ENCODE results near the gene PADI1. TPM values are rescaled to one million over a fixed set of nuclear protein-coding genes. Genes with fewer than 3 reads are reported as not detected.

PADI1 gene
- polyA plus RNA-seq, 1 donor from 2014 or later, result 0.66 TPM

DNA sequence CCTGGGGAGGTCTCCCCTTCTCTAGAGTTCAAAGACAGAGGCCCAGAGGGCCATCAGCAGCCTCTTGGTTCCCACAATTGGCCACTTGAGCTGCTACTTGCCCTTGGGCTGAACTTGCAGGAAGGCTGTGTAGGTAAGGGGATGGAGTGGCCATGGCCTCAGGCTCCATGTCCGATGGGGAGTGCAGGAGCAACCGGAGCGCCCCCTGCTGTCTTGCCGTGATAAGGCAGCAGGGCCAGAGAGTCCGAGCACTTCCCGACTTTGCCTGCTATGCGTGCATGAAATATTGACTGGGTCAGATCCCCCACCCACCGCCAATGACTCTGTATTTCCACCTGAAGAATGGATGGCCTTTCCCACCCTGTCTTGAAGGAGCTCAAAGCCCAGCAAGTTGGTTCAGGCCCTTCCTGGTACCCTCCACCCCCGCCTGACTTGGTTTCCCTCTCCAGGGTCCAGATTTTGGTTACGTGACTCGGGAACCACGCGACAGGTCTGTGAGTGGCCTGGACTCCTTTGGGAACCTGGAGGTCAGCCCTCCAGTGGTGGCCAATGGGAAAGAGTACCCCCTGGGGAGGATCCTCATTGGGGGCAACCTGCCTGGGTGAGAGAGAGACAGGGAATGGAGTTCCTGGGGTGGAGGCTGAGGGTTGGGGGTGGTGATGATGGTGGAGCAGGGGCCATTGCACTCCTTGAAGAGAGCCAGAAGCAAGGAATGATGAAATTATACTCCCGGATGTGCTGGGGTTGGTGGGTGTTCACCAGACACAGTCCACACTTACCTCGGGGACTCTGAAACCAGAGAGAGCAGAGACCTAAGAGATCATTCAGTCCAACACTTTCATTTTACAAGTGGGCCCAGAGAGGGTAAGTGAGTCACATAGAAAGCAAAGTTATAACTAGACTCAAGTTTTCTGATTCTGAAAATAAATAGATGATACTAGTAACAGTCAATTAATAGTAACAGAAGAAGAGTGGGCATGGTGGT, 69.5 kb downstream of the PADI1 start:
- Histone ChIP-seq H3K4me2 (ENCODE audit: low read length) (no peak overlapping the region), H3K27ac (ENCODE audit: low read length) (no peak overlapping the region), H3K9me2 (ENCODE audit: insufficient read depth, low read length) (no peaks in the 10 kb centered on the region), H3K27me3 (ENCODE audit: insufficient read depth, low read depth, low read length) (no peaks in the 10 kb centered on the region), H3K36me3 (ENCODE audit: insufficient read depth, low read length) (no peaks in the 10 kb centered on the region), H3K9ac (ENCODE audit: low read length) (no peak overlapping the region), H2AFZ (ENCODE audit: low read depth, low read length) (no peak overlapping the region), H3K79me2 (replicated peaks; ENCODE audit: insufficient read depth, low read length) (no peaks in the 10 kb centered on the region), H3F3A (ENCODE audit: insufficient read depth, low read length, poor library complexity, severe bottlenecking) (no peaks in the 10 kb centered on the region), H3K4me3 (ENCODE audit: low read length) (no peak overlapping the region), H3K9me3 (ENCODE audit: low read length) (no peaks in the 10 kb centered on the region), H4K20me1 (ENCODE audit: insufficient read depth) (no peaks in the 10 kb centered on the region)
- TF ChIP-seq, protein P1, sequence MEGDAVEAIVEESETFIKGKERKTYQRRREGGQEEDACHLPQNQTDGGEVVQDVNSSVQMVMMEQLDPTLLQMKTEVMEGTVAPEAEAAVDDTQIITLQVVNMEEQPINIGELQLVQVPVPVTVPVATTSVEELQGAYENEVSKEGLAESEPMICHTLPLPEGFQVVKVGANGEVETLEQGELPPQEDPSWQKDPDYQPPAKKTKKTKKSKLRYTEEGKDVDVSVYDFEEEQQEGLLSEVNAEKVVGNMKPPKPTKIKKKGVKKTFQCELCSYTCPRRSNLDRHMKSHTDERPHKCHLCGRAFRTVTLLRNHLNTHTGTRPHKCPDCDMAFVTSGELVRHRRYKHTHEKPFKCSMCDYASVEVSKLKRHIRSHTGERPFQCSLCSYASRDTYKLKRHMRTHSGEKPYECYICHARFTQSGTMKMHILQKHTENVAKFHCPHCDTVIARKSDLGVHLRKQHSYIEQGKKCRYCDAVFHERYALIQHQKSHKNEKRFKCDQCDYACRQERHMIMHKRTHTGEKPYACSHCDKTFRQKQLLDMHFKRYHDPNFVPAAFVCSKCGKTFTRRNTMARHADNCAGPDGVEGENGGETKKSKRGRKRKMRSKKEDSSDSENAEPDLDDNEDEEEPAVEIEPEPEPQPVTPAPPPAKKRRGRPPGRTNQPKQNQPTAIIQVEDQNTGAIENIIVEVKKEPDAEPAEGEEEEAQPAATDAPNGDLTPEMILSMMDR (IDR thresholded peaks at IDR 0.05; ENCODE audit: poor library complexity, severe bottlenecking), result peak; percentile 13
- no peak for TF ChIP-seq SMC3 (conservative IDR thresholded peaks at IDR 0.05; ENCODE audit: poor library complexity)
- no peak for TF ChIP-seq TAF1 (IDR thresholded peaks at IDR 0.05; ENCODE audit: low read depth)
- TF ChIP-seq, protein P2, sequence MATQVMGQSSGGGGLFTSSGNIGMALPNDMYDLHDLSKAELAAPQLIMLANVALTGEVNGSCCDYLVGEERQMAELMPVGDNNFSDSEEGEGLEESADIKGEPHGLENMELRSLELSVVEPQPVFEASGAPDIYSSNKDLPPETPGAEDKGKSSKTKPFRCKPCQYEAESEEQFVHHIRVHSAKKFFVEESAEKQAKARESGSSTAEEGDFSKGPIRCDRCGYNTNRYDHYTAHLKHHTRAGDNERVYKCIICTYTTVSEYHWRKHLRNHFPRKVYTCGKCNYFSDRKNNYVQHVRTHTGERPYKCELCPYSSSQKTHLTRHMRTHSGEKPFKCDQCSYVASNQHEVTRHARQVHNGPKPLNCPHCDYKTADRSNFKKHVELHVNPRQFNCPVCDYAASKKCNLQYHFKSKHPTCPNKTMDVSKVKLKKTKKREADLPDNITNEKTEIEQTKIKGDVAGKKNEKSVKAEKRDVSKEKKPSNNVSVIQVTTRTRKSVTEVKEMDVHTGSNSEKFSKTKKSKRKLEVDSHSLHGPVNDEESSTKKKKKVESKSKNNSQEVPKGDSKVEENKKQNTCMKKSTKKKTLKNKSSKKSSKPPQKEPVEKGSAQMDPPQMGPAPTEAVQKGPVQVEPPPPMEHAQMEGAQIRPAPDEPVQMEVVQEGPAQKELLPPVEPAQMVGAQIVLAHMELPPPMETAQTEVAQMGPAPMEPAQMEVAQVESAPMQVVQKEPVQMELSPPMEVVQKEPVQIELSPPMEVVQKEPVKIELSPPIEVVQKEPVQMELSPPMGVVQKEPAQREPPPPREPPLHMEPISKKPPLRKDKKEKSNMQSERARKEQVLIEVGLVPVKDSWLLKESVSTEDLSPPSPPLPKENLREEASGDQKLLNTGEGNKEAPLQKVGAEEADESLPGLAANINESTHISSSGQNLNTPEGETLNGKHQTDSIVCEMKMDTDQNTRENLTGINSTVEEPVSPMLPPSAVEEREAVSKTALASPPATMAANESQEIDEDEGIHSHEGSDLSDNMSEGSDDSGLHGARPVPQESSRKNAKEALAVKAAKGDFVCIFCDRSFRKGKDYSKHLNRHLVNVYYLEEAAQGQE (IDR thresholded peaks at IDR 0.05; ENCODE audit: borderline replicate concordance), result no peak
- no peak for TF ChIP-seq EP300 (conservative IDR thresholded peaks at IDR 0.05; ENCODE audit: poor library complexity, severe bottlenecking)
- TF ChIP-seq POLR2AphosphoS5 (IDR thresholded peaks at IDR 0.05), result no peak

DNA sequence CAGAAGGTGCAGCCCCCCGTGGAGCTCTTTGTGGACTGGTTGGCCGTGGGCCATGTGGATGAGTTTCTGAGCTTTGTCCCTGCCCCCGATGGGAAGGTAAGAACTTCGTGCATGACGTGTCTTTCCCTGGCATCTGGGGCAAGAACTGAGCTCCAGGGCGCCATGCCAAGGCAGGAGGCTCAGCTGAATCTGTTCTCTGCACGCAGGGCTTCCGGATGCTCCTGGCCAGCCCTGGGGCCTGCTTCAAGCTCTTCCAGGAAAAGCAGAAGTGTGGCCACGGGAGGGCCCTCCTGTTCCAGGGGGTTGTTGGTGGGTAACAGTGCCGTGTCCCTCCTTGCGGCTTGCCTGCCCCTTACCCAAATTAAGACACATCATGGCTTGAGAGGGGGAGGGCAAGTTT, 71.6 kb downstream of the PADI1 start:
- Histone ChIP-seq H3K79me2 (replicated peaks; ENCODE audit: insufficient read depth, low read length) (no peaks in the 10 kb centered on the region), H3F3A (ENCODE audit: insufficient read depth, low read length, poor library complexity, severe bottlenecking) (no peaks in the 10 kb centered on the region), H3K9me2 (ENCODE audit: insufficient read depth, low read length) (no peaks in the 10 kb centered on the region), H3K9me3 (ENCODE audit: low read length) (no peaks in the 10 kb centered on the region), H3K9ac (ENCODE audit: low read length) (no peak overlapping the region), H3K27ac (ENCODE audit: low read length) (no peak overlapping the region), H3K4me2 (ENCODE audit: low read length) (no peak overlapping the region), H2AFZ (ENCODE audit: low read depth, low read length) (no peak overlapping the region), H3K36me3 (ENCODE audit: insufficient read depth, low read length) (no peaks in the 10 kb centered on the region), H3K4me3 (ENCODE audit: low read length) (no peak overlapping the region), H4K20me1 (ENCODE audit: insufficient read depth) (no peaks in the 10 kb centered on the region), H3K27me3 (ENCODE audit: insufficient read depth, low read depth, low read length) (no peaks in the 10 kb centered on the region)
- TF ChIP-seq RAD21 (conservative IDR thresholded peaks at IDR 0.05), result no peak
- no peak for TF ChIP-seq EP300 (conservative IDR thresholded peaks at IDR 0.05; ENCODE audit: poor library complexity, severe bottlenecking)
- no peak for TF ChIP-seq POLR2AphosphoS5 (IDR thresholded peaks at IDR 0.05)
- TF ChIP-seq, protein P1 (IDR thresholded peaks at IDR 0.05; ENCODE audit: poor library complexity, severe bottlenecking), result no peak
- no peak for TF ChIP-seq EZH2 (IDR thresholded peaks at IDR 0.05; ENCODE audit: borderline replicate concordance, insufficient read depth, low read length, poor library complexity, severe bottlenecking)
- no peak for TF ChIP-seq TAF1 (IDR thresholded peaks at IDR 0.05; ENCODE audit: low read depth)
- no peak for TF ChIP-seq SMC3 (conservative IDR thresholded peaks at IDR 0.05; ENCODE audit: poor library complexity)
- TF ChIP-seq MXI1 (conservative IDR thresholded peaks at IDR 0.05; ENCODE audit: poor library complexity, severe bottlenecking), result no peak
- TF ChIP-seq, protein P2 (IDR thresholded peaks at IDR 0.05; ENCODE audit: borderline replicate concordance), result no peak

Measured in neural cell (in vitro differentiated cells).